RCC 7860 (cell line): ENCODE measurements around the gene CD33.
"Not testable (repeated sequence)": the region's sequence is repeated elsewhere in the genome, so short reads cannot be mapped to it uniquely, and the experiment has no call there.

Source experiments
- DNase-seq: peaks from one replicate; pipeline ENCODE4 v3.0.0-alpha.2; 2015; ENCODE audit warnings: low spot score
- FAIRE-seq: peaks from 2 replicates; lab custom pipeline; 2012; peaks lifted over from hg19 to GRCh38; lab: Jason Lieb, UNC

CD33 gene

DNA sequence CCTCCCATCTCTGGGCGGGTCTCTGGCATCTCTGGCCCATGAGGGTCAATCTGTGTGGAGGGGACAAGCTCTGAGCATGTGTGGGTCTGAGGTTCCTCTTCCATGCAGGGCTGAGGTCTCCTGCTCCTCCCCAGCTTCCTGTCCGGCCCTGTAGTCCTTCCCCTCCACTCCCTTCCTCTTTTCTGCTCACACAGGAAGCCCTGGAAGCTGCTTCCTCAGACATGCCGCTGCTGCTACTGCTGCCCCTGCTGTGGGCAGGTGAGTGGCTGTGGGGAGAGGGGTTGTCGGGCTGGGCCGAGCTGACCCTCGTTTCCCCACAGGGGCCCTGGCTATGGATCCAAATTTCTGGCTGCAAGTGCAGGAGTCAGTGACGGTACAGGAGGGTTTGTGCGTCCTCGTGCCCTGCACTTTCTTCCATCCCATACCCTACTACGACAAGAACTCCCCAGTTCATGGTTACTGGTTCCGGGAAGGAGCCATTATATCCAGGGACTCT lies at the start of gene CD33:
TSS of gene CD33 (plus strand) at position 183 of the 496 bp plus-strand sequence. CDS start at position 222, 39 bp downstream.
- not testable (repeated sequence) for FAIRE-seq, DNase-seq

DNA sequence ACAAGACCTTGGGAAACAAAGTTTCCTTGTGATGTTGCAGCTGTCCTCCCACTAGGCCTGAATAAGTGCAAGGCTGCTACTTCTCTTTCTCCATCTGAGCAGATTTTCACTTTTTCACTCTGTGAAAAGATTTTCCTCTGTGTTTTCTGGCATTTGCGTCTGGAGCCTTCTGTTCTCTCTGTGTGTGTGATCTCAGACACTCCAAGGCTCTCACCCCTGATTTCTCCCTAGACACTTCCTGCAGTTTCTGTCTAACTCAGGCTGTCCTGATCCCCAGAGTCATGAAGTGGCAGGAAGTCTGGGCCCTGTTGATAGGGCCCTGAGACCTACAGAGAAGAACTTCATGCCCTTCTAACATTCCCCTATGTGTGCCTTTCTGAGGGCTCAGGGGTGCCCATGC lies 45.6 kb upstream of the CD33 start:
- DNase-seq (no peak), FAIRE-seq (no peak)

DNA sequence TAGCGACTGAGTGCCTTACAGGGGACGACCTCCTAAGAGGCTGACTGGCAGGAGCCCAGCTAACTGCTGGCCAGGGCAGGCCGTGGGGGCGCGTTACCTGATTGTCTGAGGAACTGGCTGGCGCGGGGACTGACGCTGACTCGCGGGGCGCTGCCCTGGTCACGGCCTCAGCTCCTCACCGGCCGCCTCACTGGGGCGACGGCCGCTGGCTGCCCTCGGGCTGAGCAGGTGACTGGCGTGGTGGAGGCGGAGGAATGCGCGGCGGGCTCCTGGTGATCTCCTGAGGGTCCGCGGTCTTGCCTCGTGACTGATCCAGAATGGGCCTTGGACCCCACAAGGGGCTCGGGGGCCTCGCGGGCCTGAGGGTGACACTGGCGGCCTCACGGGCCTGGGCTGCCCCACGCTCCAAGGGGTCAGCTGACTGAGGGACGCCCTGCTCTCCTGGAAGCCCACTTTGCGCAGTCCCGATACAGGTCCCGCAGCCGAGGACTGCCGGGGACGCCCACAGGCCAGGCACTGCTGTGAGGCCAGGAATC lies 43.4 kb upstream of the CD33 start:
- no peak for FAIRE-seq
- no peak for DNase-seq

DNA sequence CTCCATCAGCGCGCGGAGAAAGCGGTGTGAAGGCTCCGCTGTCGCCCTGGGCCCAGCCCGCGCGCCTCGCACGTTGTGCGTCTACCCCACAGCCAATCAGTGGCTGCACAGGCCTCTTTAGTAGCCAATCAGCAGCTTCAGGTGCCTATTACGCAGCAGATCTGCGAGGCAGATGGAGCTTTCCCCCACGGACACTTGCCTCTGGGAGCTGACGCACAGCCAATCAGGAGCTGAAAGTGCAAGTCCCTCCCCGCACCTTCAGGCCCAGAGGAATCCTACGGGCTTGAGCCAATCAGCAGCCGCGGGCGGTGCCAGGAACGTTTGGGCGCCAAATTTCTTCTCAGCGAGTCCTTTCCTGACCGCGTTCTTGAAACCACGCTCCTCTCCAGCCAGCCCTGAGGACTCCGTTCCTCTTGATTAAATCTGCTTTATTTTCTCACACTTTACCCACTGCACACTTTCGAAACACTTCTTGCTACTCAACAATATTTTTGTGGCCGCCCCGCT lies 42.9 kb upstream of the CD33 start:
- DNase-seq (no peak), FAIRE-seq (no peak)

DNA sequence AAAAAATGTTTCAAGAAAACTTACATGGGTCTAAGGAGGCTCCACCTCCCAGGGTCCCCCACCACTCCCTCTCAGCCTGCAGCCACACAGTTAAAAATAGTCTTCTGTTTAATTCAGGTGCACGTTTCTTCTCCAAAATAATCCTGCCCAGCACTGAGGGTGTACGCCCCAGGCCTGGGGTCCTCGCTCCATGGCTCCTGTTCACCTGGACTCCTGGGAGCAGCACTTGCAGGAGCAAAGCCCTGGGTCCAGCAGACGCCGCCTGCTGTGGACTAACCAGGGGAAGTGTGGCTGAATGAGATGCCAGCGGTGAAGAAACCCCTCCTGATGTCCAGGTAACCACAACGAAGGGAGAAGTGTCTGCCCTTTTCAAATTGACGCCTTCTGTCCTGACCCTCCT lies 41.3 kb upstream of the CD33 start:
- FAIRE-seq (no peak), DNase-seq (no peak)

DNA sequence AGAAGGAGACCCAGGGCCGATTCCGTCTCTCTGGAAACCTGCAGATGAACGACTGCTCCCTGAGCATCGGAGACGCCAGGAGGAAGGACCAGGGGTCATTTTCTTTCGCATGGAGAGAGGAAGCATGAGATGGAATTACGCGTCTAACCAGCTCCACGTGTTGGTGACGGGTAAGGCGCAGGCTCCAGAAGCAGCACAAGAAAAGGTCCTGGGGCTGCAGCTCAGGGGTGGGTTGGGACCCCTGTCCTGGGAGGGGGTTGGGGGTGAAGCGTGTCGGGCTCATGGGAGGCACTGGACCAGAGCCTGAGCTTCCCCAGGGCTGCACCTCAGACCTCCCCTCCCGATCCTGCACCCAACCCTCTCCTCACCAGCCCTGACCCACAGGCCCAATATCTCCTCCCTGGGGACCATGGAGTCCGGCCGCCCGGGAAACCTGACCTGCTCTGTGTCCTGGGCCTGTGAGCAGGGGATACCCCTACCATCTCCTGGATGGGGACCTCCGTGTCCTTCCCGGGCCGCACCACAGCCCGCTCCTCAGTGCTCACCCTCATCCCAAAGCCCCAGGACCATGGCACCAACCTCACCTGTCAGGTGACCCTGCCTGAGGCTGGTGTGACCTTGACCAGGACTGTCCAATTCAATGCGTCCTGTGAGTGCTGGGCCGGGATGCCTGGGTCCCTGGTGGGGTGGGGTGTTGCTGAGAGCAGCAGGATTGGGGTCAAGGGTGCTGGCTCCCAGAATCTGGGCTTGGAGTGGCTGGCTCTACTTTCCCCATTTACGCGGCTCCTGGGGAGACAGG lies 39.6 kb upstream of the CD33 start:
- FAIRE-seq (no peak), DNase-seq (no peak)

DNA sequence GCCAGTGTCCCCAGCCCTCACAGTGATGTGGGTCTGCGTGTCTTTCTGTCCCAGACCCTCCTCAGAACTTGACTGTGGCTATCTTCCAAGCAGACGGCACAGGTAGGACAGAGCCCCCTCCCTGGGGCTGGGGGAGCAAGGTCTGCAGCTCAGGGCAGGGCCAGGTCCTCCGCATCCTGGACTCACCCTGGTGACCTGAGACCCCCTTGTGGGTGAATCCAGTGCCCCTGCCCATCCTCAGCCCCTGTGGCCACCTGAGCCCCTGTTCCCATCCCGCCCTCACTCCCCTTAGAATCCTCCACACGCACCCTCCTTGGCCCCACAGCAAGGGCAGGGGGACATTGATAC lies 39.0 kb upstream of the CD33 start:
- FAIRE-seq (no peak), DNase-seq (no peak)

DNA sequence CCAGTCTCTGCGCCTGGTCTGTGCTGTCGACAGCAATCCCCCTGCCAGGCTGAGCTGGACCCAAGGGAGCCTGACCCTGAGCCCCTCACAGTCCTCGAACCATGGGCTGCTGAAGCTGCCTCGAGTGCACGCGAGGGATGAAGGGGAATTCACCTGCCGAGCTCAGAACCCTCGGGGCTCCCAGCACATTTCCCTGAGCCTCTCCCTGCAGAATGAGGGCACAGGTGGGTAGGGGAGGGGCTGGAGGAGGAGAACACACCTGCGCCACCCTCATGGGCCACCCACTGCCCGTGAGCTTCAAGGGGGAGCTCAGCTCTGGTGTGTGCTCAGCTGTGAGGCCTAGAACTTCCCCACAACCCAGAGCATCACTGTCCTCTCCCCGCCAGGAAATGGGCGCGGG lies 38.6 kb upstream of the CD33 start:
- FAIRE-seq, result no peak

DNA sequence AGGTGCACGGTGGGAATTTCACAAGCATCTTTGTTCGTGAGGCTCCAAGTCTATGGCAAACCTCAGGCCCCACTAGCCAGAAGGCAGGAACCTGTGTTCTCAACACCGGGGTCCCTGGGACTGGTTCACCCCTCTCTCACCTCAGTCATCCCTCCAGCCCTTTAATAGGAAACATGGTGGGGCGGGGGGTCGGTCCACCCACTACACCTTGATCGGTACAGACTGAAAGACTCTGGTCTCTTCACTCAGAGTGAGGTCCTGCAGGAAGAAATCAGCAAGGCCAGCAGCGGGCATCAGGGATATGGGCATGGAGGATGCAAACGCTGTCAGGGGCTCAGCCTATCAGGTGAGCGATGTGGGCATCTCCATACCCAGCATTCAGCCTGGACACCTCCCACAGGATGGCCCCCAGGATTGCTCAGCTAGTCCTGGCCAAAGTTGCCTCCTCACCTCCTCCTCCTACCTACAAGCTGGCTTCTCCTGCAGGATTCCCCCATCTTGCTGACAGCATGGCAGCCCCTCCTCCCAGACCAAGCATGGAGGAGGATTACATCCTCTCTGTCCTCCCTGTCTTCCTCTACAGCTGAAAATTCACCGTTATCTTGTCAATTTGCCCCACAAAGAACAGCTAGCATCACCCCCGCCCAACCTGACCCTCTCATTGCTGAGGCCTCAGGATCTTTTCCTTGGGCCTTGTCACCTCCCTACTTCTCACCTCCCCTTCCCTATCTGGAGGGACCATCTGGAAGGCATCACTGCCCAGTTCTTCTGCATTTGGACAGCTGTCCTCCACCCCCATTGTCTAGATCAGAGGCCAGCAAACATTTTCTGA lies 37.3 kb upstream of the CD33 start:
- FAIRE-seq, result no peak
- no peak for DNase-seq

More for the DNA sequence above, 38.6 kb upstream of the CD33 start:
- no peak for DNase-seq

DNA sequence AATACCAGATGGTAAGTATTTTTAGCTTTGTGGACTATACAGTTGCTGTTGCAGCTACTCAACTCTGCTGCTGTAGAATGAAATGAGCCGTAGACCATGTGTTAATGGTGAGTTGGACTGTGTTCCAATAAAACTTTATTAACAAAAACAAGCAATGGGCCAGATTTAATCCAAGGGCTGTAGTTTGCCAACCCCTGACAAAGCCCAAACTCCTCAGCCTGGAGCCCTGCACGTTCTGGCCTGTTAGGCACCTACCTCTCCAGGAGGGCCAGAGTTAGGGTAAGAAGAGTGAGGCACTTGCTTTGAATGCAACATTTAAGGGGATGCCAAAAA lies 36.7 kb upstream of the CD33 start:
- DNase-seq (no peak), FAIRE-seq (no peak)

DNA sequence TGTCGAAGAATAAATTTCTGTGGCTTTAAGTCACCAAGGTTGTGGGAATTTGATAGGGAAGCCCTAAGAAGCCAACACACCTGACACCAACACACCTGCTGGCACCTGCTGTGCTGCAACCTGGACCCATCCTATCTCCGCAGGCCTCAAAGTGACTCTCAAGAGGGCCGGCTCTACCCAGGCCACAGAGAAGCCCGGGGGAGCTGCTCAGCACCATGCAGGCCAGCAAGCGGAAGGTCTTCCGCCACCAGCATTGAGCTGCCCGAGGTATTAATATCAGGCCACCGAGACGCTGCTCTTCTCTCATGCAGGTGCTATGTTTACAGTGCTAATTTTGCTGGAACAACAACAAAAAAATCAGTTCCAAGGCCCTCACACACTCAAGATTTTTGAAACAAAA lies 32.2 kb upstream of the CD33 start:
- DNase-seq, result no peak
- no peak for FAIRE-seq

DNA sequence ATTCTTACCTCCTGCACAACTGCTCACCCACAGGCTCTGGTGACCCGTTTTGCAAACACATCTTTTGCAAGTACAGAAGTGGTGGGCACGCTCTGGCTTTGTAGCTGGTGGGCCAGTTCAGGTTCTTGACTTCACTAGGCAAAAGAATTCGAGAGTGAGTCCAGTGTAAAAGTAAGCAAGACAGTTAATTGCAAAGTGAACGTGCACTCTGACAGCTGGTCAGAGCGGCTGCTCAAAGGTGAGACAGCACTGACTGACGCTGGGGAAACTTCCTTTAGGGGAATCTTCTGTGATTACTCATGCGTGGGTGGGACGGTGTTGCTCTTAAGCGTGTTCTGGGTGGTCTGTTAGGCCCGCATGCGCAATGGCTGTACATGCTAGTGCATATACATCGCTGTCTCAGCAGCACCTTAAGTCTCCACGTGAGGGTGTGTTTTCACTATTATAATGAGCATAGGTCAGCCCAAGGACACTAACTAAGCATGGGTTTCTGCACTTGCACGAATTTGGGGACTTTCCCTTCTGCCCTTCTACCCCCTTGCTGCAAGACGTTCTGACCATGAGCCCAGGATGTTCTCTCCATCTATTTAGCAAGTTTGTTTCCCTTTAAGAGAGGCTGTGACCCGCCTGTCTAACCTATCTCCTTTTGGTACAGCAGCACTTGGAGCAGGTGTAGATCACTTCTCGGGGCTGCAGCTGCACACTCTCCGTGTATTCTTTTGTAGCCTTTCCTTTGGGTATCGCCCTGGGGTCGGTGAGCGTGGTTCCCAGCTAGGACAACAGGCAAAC lies 30.2 kb upstream of the CD33 start:
- DNase-seq, result no peak
- FAIRE-seq, result no peak

DNA sequence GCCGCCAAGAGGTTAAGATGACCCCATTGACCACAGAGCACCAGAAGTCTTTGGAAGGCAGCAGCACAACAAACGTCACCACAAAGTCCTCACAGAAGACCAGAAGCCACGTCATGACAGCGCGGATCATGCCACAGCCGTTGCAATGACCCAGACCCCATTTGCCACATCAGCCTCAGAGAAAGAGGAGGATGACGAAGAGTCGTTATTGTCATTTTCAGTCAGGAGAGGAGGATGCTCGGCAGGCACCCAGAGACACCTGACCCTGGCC lies 29.6 kb upstream of the CD33 start:
- FAIRE-seq, result no peak
- no peak for DNase-seq

DNA sequence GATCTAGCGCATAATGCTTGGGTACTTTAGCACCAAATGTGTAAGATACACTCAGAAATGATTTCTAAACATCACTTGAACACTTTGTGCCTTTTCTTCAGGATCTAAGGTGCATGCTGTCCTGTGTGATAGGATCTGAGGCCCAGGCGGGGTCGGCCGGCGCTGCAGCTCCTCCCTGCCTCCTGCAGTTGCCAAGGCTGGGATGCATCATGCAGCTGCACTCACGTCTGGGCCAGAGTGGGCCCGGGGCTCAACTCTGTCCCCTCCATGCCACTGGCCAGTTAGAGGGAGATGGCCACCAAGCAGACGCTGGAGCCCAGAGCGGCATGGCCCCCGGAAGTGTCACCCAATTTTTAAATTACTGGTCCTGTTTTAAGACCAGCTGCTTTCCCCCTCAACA lies 29.3 kb upstream of the CD33 start:
- FAIRE-seq (no peak), DNase-seq (no peak)

DNA sequence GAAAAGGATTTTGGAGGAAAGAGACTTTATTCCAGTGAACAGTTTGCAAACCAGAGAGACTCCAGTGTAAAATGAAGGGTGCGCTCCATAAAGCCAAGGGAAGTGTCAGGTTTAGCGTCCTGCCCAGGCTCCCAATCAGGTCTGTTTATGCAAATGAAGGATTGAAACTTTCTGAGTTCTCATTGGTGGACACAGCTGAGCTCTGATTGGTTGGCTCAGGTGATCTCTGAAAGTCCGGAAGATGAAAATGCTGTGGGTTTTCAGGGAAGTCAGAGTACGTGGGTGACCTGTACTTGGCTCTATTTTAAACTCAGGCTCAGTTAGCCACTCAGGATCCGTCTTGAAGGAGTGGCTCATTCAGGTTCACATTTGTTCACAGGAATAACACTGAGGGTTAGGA lies 28.7 kb upstream of the CD33 start:
- no peak for FAIRE-seq
- no peak for DNase-seq

DNA sequence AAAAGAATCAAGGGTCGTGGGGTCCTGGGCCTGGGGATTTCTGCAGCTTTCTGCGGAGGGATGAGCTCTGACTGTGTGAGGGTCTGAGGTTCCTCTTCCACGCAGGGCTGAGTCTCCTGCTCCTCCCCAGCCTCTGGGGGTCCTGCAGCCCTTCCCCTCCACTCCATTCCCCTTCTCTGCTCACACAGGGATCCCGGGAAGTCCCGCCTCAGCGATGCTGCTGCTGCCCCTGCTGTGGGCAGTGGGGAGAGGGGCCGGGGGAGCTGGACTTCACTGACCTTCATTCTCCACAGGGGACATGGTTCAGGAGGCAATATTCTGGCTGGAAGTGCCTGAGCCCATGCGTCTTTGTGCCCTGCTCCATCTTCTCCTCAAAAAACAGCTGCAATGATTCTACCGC lies 26.2 kb upstream of the CD33 start:
- DNase-seq (no peak), FAIRE-seq (no peak)

DNA sequence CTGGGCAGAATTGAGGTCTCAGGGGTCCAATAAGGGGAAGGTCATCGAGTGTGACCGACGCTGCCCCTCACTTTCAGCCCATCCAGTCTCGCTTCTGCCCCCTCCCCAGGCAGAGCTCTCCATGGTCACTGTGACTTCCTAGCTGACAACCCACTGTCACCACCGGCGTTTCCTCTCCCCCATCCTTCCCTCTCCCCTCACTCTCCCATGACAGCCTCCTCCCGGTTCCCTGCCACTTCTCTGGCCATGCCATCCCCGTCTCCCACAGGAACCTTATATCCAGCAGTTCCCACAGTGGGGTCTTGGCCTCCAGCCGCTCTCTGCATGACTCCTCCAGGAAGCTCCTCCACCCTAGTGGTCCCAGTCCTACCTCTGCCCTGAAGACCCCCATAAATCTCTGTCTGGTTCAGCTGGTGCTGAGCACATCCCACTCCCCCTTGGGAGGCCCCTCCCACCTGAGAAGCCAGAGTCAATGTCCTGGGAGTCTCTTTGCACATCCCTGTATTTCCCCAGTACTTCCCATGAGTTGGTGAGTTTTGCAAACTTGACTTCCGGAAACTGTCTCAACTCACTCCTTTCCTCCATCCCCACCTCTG lies 24.7 kb upstream of the CD33 start:
- no peak for DNase-seq
- no peak for FAIRE-seq

DNA sequence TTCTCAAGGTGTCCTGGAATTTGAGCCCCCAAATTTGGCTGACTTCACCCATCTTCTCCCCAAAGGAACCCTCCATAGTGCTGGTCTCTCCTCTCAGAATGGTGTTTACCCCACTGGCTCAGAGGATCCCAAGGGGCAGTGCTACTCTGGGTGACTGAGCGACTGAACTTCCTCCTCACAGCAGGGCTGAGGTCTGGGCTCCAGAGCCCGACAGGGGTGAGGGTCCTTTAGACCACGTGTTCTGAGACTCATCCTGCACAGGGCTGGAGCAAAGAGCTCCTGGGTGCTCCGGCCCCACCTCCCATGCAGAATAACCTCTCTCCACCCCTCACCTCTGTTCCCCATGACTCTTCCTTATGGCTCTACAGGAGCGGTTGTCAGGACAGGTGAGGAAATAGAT lies 23.2 kb upstream of the CD33 start:
- DNase-seq, result no peak
- no peak for FAIRE-seq

DNA sequence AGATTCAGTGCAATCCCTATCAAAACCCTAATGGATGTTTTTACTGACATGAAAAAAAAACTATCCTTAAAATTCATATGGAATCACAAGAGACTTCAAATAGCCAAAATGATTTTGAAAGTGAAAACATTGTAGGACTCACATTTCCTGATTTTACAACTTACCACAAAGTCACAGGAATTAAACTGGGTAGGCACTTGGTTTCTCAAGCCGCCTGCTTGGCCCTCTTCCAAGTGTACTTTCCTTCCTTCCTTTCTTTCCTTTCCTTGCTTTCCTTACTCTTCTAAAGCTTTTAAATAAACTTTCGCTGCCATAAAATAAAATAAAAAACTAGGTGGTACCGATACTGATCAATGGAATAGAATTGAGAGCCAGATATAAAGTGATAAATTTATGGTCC lies 21.0 kb upstream of the CD33 start:
- FAIRE-seq (no peak), DNase-seq (no peak)

DNA sequence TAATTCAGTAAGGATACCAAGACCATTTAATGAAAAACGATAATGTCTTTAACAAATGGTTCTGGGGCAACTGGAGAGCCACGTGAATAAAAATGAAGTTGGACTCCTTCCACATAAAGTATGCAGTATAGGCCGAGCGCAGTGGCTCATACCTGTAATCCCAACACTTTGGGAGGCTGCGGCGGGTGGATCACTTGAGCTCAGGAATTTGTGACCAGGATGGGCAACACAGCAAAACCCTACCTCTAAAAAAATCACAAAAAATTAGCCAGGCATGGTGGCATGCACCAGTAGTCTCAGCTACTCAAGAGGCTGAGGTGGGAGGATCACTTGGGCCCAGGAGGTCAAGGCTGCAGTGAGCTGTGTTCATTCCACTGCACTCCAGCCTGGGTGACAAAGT lies 20.6 kb upstream of the CD33 start:
- FAIRE-seq (no peak), DNase-seq (no peak)

DNA sequence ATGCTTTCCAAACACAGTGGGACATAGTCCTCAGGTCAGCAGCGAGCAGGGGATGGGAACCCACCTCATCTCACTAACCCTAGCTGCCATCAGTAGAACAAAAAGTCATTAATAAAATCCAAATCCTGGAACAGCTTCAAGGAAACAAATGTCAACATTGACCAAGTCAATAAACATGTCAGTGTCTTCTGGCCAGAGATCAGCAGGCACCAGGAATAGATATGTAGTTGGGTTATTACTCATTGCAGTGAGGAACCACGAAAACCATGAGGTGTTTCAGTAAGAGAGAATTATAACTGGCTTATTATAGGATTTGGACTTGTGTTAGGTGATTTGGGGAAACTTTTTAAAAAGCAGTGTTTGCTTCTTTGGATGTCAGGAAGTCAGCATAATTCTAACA lies 17.1 kb upstream of the CD33 start:
- no peak for DNase-seq
- FAIRE-seq, result no peak
